ENCODE results near the gene ZNF521. TPM values are rescaled to one million over a fixed set of nuclear protein-coding genes. Genes with fewer than 3 reads are reported as not detected.

Gene ZNF521
- 70.4 and 94.4 TPM in 2 replicates for total RNA-seq

DNA sequence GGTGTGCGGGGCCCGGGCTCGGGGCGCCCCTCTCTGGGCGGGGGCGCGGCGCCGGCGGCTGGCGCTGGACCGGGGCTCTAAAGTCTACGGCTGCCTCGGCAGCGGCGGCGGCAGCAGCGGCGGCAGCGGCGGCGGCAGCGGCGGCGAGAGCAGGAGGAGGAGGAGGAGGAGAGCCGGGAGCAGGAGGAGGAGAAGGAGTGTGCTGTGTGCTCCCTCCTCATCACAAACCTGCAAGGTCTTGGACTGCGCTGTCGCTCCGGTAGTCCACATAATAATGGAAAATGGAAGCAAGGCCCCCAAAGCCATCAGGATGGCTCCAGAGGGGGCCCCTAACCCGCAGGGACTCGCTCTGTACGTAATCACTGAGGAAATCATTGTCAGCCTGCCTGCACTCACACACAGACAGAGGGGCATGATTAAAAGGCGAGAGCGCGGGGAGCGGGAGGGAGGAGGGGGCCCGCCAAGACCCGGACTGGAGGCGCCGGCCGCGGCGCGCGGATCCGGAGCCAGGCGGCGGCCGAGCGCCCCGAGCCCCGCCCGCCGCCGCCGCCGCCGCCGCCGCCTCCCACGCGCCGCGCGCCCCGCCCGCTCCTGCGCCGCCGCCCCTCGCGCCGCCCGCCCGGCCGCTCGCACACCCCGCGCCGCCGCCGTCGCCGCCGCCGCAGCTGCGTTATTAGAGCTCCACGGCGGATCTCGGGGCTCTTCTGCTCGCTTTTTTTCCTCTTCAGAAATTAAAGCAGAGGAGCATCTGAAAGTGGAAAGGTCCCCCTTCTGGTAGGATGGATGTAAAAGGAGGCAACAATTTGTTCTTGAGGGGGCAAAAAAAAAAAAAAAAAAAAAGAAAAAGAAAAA is at the start of gene ZNF521:
Gene ZNF521 (minus strand): TSS at position 390 of the 852 bp plus-strand sequence. CDS start 1,220 bp downstream, outside the sequence.

